GM06990 (cell line): ENCODE data around the gene F8.
"Not testable (repeated sequence)": the region's sequence is repeated elsewhere in the genome, so short reads cannot be mapped to it uniquely, and the experiment has no call there.

Experiments
- DNase-seq: peaks from one replicate; pipeline ENCODE4 v3.0.0-alpha.2; 2011; ENCODE audit not compliant: insufficient read length; ENCODE audit errors: extremely low read depth
- H3K27me3 ChIP-seq: replicated peaks from 2 replicates; pipeline ENCODE4 v1.6.0; 2011; ENCODE audit warnings: low read length; ENCODE audit not compliant: control insufficient read depth, insufficient read depth
- H3K36me3 ChIP-seq: 2 replicates; pipeline ENCODE4 v1.5.1; 2011; ENCODE audit warnings: low read length; ENCODE audit not compliant: control insufficient read depth, insufficient read depth
- H3K4me3 ChIP-seq: replicated peaks from 2 replicates; pipeline ENCODE4 v1.5.1; 2011; ENCODE audit warnings: low read depth, mild to moderate bottlenecking, control low read depth, low read length
- CTCF ChIP-seq: IDR thresholded peaks from 2 replicates; pipeline ENCODE4 v1.5.1; 2011; ENCODE audit warnings: low read length, control low read depth, mild to moderate bottlenecking, inconsistent platforms; ENCODE audit not compliant: insufficient read depth, poor library complexity, severe bottlenecking

The F8 gene

GRCh38 chrX:154918060-154918483, 104.5 kb downstream of the F8 start:
- H3K4me3 ChIP-seq, result peak overlapping the region; percentile 35
- peak; percentile 40 for DNase-seq
- no peaks in the 10 kb centered on the region for H3K27me3 ChIP-seq

GRCh38 chrX:154914052-154914451, 108.5 kb downstream of the F8 start:
- DNase-seq, result no peak
- no peak for TF ChIP-seq CTCF
- H3K4me3 ChIP-seq, result no peak overlapping the region
- H3K36me3 ChIP-seq, result no peaks in the 10 kb centered on the region
- no peaks in the 10 kb centered on the region for H3K27me3 ChIP-seq

More at GRCh38 chrX:154918060-154918483, 104.5 kb downstream of the F8 start:
- no peaks in the 10 kb centered on the region for H3K36me3 ChIP-seq
- TF ChIP-seq CTCF, result peak; percentile 75

GRCh38 chrX:154910528-154910927, 112.0 kb downstream of the F8 start:
- H3K36me3 ChIP-seq, DNase-seq, H3K27me3 ChIP-seq, H3K4me3 ChIP-seq: not testable (repeated sequence)

- H3K36me3 ChIP-seq, H3K27me3 ChIP-seq, H3K4me3 ChIP-seq, DNase-seq: not testable (repeated sequence)
Measured at GRCh38 chrX:154910048-154910447, 112.5 kb downstream of the F8 start.

GRCh38 chrX:154908821-154909220, 113.7 kb downstream of the F8 start:
- TF ChIP-seq CTCF, result no peak
- no peaks in the 10 kb centered on the region for H3K36me3 ChIP-seq
- H3K4me3 ChIP-seq, result no peak overlapping the region
- no peak for DNase-seq
- no peaks in the 10 kb centered on the region for H3K27me3 ChIP-seq

- no peak for TF ChIP-seq CTCF
- Histone ChIP-seq H3K36me3 (no peaks in the 10 kb centered on the region), H3K4me3 (no peak overlapping the region), H3K27me3 (no peaks in the 10 kb centered on the region)
- no peak for DNase-seq
Measured at GRCh38 chrX:154902408-154902807, 120.1 kb downstream of the F8 start.

GRCh38 chrX:154900323-154900722, 122.2 kb downstream of the F8 start:
- H3K36me3 ChIP-seq, result no peaks in the 10 kb centered on the region
- H3K4me3 ChIP-seq, result no peak overlapping the region
- H3K27me3 ChIP-seq, result no peaks in the 10 kb centered on the region
- TF ChIP-seq CTCF, result no peak
- no peak for DNase-seq
